GM18508 (cell line): ENCODE results near the gene TNFRSF19.

Source experiments
- ATAC-seq: cut with Tn5 transposase; IDR thresholded peaks from one replicate; pipeline ENCODE4 v1.9.1; 2021; ENCODE audit warnings: moderate number of reproducible peaks; ENCODE audit not compliant: insufficient read depth, unreplicated experiment

The TNFRSF19 gene

GRCh38 chr13:23599083-23599925 is 29.1 kb downstream of the TNFRSF19 start:
- ATAC-seq = no peak

- no peak for ATAC-seq
Observed at GRCh38 chr13:23600100-23600499, 29.9 kb downstream of the TNFRSF19 start.

- no peak for ATAC-seq
Observed at GRCh38 chr13:23600534-23600933, 30.3 kb downstream of the TNFRSF19 start.

GRCh38 chr13:23605831-23606230 is 35.6 kb downstream of the TNFRSF19 start:
- ATAC-seq = no peak

- no peak for ATAC-seq
Observed at GRCh38 chr13:23608138-23608537, 37.9 kb downstream of the TNFRSF19 start.

- no peak for ATAC-seq
Observed at GRCh38 chr13:23608701-23609413, 38.6 kb downstream of the TNFRSF19 start.

- ATAC-seq = no peak
Observed at GRCh38 chr13:23609414-23609760, 39.2 kb downstream of the TNFRSF19 start.

GRCh38 chr13:23609874-23610576 is 39.8 kb downstream of the TNFRSF19 start:
- ATAC-seq = no peak

- no peak for ATAC-seq
Observed at GRCh38 chr13:23610966-23611491, 40.8 kb downstream of the TNFRSF19 start.

- no peak for ATAC-seq
Observed at GRCh38 chr13:23612182-23612581, 42.0 kb downstream of the TNFRSF19 start.

- no peak for ATAC-seq
Observed at GRCh38 chr13:23612731-23613130, 42.5 kb downstream of the TNFRSF19 start.

GRCh38 chr13:23613596-23613995 is 43.4 kb downstream of the TNFRSF19 start:
- no peak for ATAC-seq

- ATAC-seq = no peak
Observed at GRCh38 chr13:23615395-23616081, 45.3 kb downstream of the TNFRSF19 start.

- ATAC-seq = no peak
Observed at GRCh38 chr13:23616228-23616627, 46.0 kb downstream of the TNFRSF19 start.

- ATAC-seq = no peak
Observed at GRCh38 chr13:23617551-23618024, 47.4 kb downstream of the TNFRSF19 start.

GRCh38 chr13:23618341-23618740 is 48.1 kb downstream of the TNFRSF19 start:
- no peak for ATAC-seq

GRCh38 chr13:23619068-23619855 is 49.0 kb downstream of the TNFRSF19 start:
- ATAC-seq = no peak

GRCh38 chr13:23620211-23620610 is 50.0 kb downstream of the TNFRSF19 start:
- ATAC-seq = no peak

- ATAC-seq = no peak
Observed at GRCh38 chr13:23620613-23621315, 50.6 kb downstream of the TNFRSF19 start.
